Liver (tissue), 9 donors: ENCODE measurements around the gene POFUT2. TPM values are rescaled to one million over a fixed set of nuclear protein-coding genes. Genes with fewer than 3 reads are reported as not detected.

Experiments
- DNase-seq: peaks from one replicate; pipeline ENCODE4 v3.0.0-alpha.2; 2017; ENCODE audit warnings: low spot score
- H3K27ac ChIP-seq, 2 donors: one replicate each; pipeline ENCODE4 v1.7.0; 2013; ENCODE audit warnings: inconsistent platforms in 2 of 2, low read length in 2 of 2, control low read depth in 1 of 2, low read depth in 1 of 2, mild to moderate bottlenecking in 1 of 2
- H3K27me3 ChIP-seq, 4 donors: one replicate each; pipeline versions ENCODE4 v1.6.1 to v1.7.0; 2013; ENCODE audit warnings: low read length in 3 of 4, inconsistent platforms in 1 of 4, mild to moderate bottlenecking in 1 of 4, moderate library complexity in 1 of 4; ENCODE audit not compliant: control insufficient read depth in 4 of 4, insufficient read depth in 4 of 4
- H3K36me3 ChIP-seq, 4 donors: one replicate each; pipeline versions ENCODE4 v1.6.1 to v1.7.0; 2013; ENCODE audit warnings: low read length in 3 of 4, mild to moderate bottlenecking in 3 of 4, low read depth in 1 of 4, moderate library complexity in 1 of 4; ENCODE audit not compliant: control insufficient read depth in 4 of 4, insufficient read depth in 3 of 4
- H3K4me1 ChIP-seq, 4 donors: one replicate each; pipeline versions ENCODE4 v1.6.1 to v1.7.0; 2013; ENCODE audit warnings: low read length in 3 of 4, mild to moderate bottlenecking in 3 of 4, moderate library complexity in 1 of 4; ENCODE audit not compliant: control insufficient read depth in 4 of 4, insufficient read depth in 4 of 4
- H3K4me3 ChIP-seq, 3 donors: one replicate each; pipeline versions ENCODE4 v1.6.1 to v1.7.0; 2013; ENCODE audit warnings: low read length in 3 of 3, control low read depth in 1 of 3, low read depth in 1 of 3, mild to moderate bottlenecking in 1 of 3
- H3K9ac ChIP-seq, 2 donors: one replicate each; pipeline ENCODE4 v1.7.0; 2013; ENCODE audit warnings: low read length in 2 of 2, mild to moderate bottlenecking in 2 of 2, moderate library complexity in 2 of 2, control low read depth in 1 of 2, low read depth in 1 of 2
- H3K9me3 ChIP-seq, 4 donors: one replicate each; pipeline versions ENCODE4 v1.6.1 to v1.7.0; 2013; ENCODE audit warnings: low read length in 3 of 4; ENCODE audit not compliant: control insufficient read depth in 4 of 4
- EGR1 ChIP-seq, 2 donors: IDR thresholded peaks; 2 replicates each; pipeline ENCODE4 v1.6.1; 2016 to 2018; ENCODE audit warnings: antibody characterized with exemption in 2 of 2, low read depth in 2 of 2
- FOXA2 ChIP-seq: IDR thresholded peaks from 2 replicates; pipeline ENCODE4 v1.6.1; 2016; ENCODE audit warnings: antibody characterized with exemption
- GABPA ChIP-seq, 2 donors: IDR thresholded peaks in 1 of 2; conservative IDR thresholded peaks in 1 of 2; 2 replicates each; pipeline ENCODE4 v1.6.1; 2016; ENCODE audit warnings: antibody characterized with exemption in 2 of 2, mild to moderate bottlenecking in 1 of 2, moderate library complexity in 1 of 2
- HNF4A ChIP-seq, 2 donors: conservative IDR thresholded peaks; 2 replicates each; pipeline ENCODE4 v1.6.1; 2016; ENCODE audit warnings: antibody characterized with exemption in 2 of 2, mild to moderate bottlenecking in 2 of 2
- HNF4G ChIP-seq: IDR thresholded peaks from 2 replicates; pipeline ENCODE4 v1.6.1; 2016; ENCODE audit warnings: antibody characterized with exemption
- JUND ChIP-seq, 2 donors: IDR thresholded peaks; 2 replicates each; pipeline ENCODE4 v1.6.1; 2016; ENCODE audit warnings: antibody characterized with exemption in 2 of 2
- NR2F2 ChIP-seq: IDR thresholded peaks from 2 replicates; pipeline ENCODE4 v1.6.1; 2016; ENCODE audit warnings: antibody characterized with exemption
- RAD21 ChIP-seq, 2 donors: IDR thresholded peaks; 2 replicates each; pipeline ENCODE4 v1.6.1; 2016; ENCODE audit warnings: antibody characterized with exemption in 2 of 2, mild to moderate bottlenecking in 2 of 2
- RXRA ChIP-seq, 2 donors: IDR thresholded peaks; 2 replicates each; pipeline ENCODE4 v1.6.1; 2017 to 2018; ENCODE audit warnings: antibody characterized with exemption in 2 of 2, mild to moderate bottlenecking in 1 of 2
- SP1 ChIP-seq: IDR thresholded peaks from 2 replicates; pipeline ENCODE4 v1.6.1; 2018; ENCODE audit warnings: antibody characterized with exemption, mild to moderate bottlenecking
- YY1 ChIP-seq: IDR thresholded peaks from 2 replicates; pipeline ENCODE4 v1.6.1; 2016; ENCODE audit warnings: antibody characterized with exemption, mild to moderate bottlenecking
- whole genome bisulfite sequencing: extraction: QIAGEN DNeasy Blood & Tissue Kit; methylation state at CpG from one replicate; pipeline ENCODE4 v1.1.7; 2013; 5-methylcytosine and 5-hydroxymethylcytosine counted together
- polyA plus RNA-seq, 2 donors: library from polyadenylated mRNA; stranded (reverse) in 1 of 2; unstranded in 1 of 2; fragments of 200-250 nt in 1 of 2; fragments of >200 nt in 1 of 2; fragmentation: Nextera tagmentation in 1 of 2; extraction: Ambion mirVana in 1 of 2; gene quantifications; one replicate each; pipeline versions ENCODE4 v1.2.1 to v1.2.3, GENCODE V29; 2013 to 2015
- total RNA-seq, 2 donors: library from RNA; depleted of rRNA; stranded (reverse); fragments of >200 nt; gene quantifications; one replicate each; pipeline ENCODE4 v1.2.3, GENCODE V29; 2014
- TF ChIP-seq, protein P1 (sequence below): IDR thresholded peaks from 2 replicates; pipeline ENCODE4 v1.6.1; 2016; ENCODE audit warnings: antibody characterized with exemption
- TF ChIP-seq, protein P2 (sequence below): fragments of 150-350 bp; IDR thresholded peaks from 2 replicates; pipeline ENCODE4 v1.5.1; 2017; ENCODE audit warnings: improper control_type of control experiment, low read depth, low read length; ENCODE audit not compliant: missing input control
- TF ChIP-seq, protein P3 (sequence below): IDR thresholded peaks from 2 replicates; pipeline ENCODE4 v1.6.1; 2016; ENCODE audit warnings: antibody characterized with exemption
- TF ChIP-seq, protein P4 (sequence below): IDR thresholded peaks from 2 replicates; pipeline ENCODE4 v1.6.1; 2016; ENCODE audit warnings: antibody characterized with exemption
- donor health status: healthy.
- donor health status: healthy.
- donor health status: healthy.
- donor health status: healthy.
- donor health status: healthy.

The POFUT2 gene
- total and polyA plus RNA-seq, 4 donors = 3.3 to 15.6 (median 7.9) TPM

DNA sequence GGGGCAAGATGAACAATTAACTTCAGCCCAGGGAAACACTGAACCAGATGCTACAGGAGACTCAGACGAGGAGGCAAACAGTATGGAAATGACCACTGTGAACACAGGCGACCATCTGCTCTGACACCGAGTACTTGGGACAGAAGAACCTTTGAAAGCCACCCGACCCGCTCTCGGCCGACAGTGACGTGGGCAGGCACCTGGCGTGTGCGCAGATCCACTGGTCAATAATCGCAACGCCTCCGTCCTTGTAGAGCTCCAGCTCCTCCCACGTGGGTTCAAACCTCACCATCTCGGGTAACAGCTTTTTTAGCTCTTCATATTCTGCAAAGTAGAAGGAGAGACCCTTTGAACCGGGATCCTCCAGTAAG, 20.3 kb downstream of the POFUT2 start (continued):
- TF ChIP-seq, protein P1, sequence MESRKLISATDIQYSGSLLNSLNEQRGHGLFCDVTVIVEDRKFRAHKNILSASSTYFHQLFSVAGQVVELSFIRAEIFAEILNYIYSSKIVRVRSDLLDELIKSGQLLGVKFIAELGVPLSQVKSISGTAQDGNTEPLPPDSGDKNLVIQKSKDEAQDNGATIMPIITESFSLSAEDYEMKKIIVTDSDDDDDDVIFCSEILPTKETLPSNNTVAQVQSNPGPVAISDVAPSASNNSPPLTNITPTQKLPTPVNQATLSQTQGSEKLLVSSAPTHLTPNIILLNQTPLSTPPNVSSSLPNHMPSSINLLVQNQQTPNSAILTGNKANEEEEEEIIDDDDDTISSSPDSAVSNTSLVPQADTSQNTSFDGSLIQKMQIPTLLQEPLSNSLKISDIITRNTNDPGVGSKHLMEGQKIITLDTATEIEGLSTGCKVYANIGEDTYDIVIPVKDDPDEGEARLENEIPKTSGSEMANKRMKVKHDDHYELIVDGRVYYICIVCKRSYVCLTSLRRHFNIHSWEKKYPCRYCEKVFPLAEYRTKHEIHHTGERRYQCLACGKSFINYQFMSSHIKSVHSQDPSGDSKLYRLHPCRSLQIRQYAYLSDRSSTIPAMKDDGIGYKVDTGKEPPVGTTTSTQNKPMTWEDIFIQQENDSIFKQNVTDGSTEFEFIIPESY = no peak
- TF ChIP-seq JUND (IDR thresholded peaks at IDR 0.05) (no peak), SP1 (no peak), NR2F2 (no peak), RAD21 (IDR thresholded peaks at IDR 0.05) (no peak), HNF4G (no peak)
- TF ChIP-seq, protein P2, sequence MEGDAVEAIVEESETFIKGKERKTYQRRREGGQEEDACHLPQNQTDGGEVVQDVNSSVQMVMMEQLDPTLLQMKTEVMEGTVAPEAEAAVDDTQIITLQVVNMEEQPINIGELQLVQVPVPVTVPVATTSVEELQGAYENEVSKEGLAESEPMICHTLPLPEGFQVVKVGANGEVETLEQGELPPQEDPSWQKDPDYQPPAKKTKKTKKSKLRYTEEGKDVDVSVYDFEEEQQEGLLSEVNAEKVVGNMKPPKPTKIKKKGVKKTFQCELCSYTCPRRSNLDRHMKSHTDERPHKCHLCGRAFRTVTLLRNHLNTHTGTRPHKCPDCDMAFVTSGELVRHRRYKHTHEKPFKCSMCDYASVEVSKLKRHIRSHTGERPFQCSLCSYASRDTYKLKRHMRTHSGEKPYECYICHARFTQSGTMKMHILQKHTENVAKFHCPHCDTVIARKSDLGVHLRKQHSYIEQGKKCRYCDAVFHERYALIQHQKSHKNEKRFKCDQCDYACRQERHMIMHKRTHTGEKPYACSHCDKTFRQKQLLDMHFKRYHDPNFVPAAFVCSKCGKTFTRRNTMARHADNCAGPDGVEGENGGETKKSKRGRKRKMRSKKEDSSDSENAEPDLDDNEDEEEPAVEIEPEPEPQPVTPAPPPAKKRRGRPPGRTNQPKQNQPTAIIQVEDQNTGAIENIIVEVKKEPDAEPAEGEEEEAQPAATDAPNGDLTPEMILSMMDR = no peak

DNA sequence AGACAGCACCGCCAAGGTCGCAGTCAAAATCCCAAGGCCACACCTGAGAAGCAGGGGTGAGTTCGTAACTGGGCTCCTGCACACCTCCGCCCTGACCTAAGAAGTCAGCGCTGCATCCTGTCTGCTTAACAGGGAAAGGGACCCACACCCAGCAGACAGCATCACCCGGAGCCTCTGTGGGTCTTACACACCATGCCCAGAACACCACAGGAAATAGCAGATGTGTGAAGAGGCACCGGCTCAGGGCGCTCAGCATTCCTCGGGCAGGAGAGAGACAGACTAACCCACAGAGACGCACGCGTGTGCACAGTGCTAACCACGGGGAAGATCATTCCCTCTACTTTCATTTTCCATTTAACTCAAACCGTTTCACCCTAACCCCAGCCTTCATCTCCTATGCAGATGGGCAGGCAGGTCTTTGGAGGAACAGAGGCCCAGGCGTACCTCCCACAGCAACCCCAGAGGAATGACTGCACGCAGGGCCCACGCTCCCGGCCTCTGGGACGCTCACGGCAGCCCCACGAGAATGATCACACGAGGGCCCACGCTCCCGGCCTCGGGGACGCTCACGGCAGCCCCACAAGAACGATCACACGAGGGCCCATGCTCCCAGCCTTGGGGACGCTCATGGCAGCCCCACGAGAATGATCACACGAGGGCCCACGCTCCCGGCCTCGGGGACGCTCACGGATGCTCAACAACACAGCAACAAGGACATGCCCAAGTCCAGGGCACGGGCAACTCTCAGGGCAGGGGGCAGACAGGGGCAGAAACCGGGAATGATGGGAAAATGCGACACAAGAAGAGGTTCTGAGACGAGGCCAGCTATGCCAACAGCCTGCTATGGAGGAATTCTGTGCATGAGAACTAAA, 20.9 kb downstream of the POFUT2 start:
- WGBS = 89% methylated on average over 41 of the region's 41 CpGs
- H3K27me3 ChIP-seq = no peaks in the 10 kb centered on the region
- peaks cover 2 to 17% (median 10%) of the 10 kb centered on the region in 4 donors for H3K4me1 ChIP-seq
- H3K9ac ChIP-seq = no peak overlapping the region
- no peaks in the 10 kb centered on the region for H3K9me3 ChIP-seq
- DNase-seq = no peak
- H3K4me3 ChIP-seq = no peak overlapping the region
- TF ChIP-seq, protein P2 = no peak
- TF ChIP-seq RAD21 (IDR thresholded peaks at IDR 0.05) (no peak), SP1 (no peak), RXRA (IDR thresholded peaks at IDR 0.05) (no peak), FOXA2 (no peak), HNF4G (no peak), EGR1 (IDR thresholded peaks at IDR 0.05; ENCODE audit: low read depth in 2 of 2) (no peak), YY1 (no peak), HNF4A (conservative IDR thresholded peaks at IDR 0.05) (no peak), NR2F2 (no peak), GABPA (IDR thresholded peaks at IDR 0.05 in 1 of 2, conservative IDR thresholded peaks at IDR 0.05 in 1 of 2) (no peak)
- TF ChIP-seq, protein P1 = no peak
- TF ChIP-seq, protein P3, sequence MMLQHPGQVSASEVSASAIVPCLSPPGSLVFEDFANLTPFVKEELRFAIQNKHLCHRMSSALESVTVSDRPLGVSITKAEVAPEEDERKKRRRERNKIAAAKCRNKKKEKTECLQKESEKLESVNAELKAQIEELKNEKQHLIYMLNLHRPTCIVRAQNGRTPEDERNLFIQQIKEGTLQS = no peak
- TF ChIP-seq, protein P4, sequence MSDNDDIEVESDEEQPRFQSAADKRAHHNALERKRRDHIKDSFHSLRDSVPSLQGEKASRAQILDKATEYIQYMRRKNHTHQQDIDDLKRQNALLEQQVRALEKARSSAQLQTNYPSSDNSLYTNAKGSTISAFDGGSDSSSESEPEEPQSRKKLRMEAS = no peak
- H3K36me3 ChIP-seq = peaks cover 17 to 50% (median 32%) of the 10 kb centered on the region in 4 donors
- no peak overlapping the region for H3K27ac ChIP-seq
